GM12878 (cell line): ENCODE results near the gene DUOXA1.
"Not testable (repeated sequence)": the region's sequence is repeated elsewhere in the genome, so short reads cannot be mapped to it uniquely, and the experiment has no call there.

Source experiments
- FOS ChIP-seq: IDR thresholded peaks from 3 replicates; pipeline ENCODE4 v1.6.1; 2011; ENCODE audit warnings: borderline replicate concordance; ENCODE audit not compliant: insufficient read length; ENCODE audit errors: extremely low read depth
- POLR2AphosphoS5 ChIP-seq: IDR thresholded peaks from 2 replicates; pipeline ENCODE4 v1.6.1; 2011; ENCODE audit warnings: mild to moderate bottlenecking, low read length, inconsistent platforms
- TF ChIP-seq, protein P1 (sequence below), 3 experiments: IDR thresholded peaks in 2 of 3; conservative IDR thresholded peaks in 1 of 3; 2 replicates each; pipeline ENCODE4 v1.5.1; 2011; ENCODE audit warnings: low read depth in 3 of 3, low read length in 3 of 3, mild to moderate bottlenecking in 3 of 3, control low read depth in 2 of 3, moderate library complexity in 2 of 3, inconsistent platforms in 1 of 3, mixed read lengths in 1 of 3; ENCODE audit not compliant: control insufficient read depth in 2 of 3, insufficient read depth in 1 of 3; ENCODE audit errors: extremely low read depth in 1 of 3
- TF ChIP-seq, protein P2 (sequence below): fragments of 450-650 bp; IDR thresholded peaks from 2 replicates; pipeline ENCODE4 v1.6.1; 2017; ENCODE audit warnings: mild to moderate bottlenecking, moderate library complexity

DNA sequence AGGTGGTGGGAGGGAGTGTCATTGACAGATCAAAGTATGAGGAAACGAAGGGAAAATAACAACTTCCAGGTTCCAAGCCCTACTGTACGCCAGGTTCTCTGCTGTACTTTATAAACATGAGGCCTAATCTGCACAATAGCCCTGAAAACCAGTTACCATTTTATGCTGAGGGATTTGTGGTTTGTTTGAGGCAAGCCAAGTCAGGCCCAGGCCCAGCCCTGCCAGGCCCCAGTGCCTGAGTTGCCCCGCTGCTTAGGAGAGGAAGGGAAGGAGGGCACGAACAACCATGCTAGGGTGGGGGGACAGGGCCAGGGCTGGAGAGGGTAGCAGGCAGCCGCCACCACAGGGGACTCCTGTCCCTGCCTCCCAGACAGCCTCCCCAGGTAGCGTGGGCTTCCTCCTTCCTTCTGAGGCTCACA lies 59.7 kb downstream of the DUOXA1 start:
- TF ChIP-seq, protein P1, sequence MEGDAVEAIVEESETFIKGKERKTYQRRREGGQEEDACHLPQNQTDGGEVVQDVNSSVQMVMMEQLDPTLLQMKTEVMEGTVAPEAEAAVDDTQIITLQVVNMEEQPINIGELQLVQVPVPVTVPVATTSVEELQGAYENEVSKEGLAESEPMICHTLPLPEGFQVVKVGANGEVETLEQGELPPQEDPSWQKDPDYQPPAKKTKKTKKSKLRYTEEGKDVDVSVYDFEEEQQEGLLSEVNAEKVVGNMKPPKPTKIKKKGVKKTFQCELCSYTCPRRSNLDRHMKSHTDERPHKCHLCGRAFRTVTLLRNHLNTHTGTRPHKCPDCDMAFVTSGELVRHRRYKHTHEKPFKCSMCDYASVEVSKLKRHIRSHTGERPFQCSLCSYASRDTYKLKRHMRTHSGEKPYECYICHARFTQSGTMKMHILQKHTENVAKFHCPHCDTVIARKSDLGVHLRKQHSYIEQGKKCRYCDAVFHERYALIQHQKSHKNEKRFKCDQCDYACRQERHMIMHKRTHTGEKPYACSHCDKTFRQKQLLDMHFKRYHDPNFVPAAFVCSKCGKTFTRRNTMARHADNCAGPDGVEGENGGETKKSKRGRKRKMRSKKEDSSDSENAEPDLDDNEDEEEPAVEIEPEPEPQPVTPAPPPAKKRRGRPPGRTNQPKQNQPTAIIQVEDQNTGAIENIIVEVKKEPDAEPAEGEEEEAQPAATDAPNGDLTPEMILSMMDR (IDR thresholded peaks at IDR 0.05 in 2 of 3, conservative IDR thresholded peaks at IDR 0.05 in 1 of 3; ENCODE audit: control insufficient read depth in 2 of 3, extremely low read depth in 1 of 3, insufficient read depth in 1 of 3, low read depth in 3 of 3, low read length in 3 of 3): not testable (repeated sequence)
- TF ChIP-seq POLR2AphosphoS5, FOS: not testable (repeated sequence)
- TF ChIP-seq, protein P2, sequence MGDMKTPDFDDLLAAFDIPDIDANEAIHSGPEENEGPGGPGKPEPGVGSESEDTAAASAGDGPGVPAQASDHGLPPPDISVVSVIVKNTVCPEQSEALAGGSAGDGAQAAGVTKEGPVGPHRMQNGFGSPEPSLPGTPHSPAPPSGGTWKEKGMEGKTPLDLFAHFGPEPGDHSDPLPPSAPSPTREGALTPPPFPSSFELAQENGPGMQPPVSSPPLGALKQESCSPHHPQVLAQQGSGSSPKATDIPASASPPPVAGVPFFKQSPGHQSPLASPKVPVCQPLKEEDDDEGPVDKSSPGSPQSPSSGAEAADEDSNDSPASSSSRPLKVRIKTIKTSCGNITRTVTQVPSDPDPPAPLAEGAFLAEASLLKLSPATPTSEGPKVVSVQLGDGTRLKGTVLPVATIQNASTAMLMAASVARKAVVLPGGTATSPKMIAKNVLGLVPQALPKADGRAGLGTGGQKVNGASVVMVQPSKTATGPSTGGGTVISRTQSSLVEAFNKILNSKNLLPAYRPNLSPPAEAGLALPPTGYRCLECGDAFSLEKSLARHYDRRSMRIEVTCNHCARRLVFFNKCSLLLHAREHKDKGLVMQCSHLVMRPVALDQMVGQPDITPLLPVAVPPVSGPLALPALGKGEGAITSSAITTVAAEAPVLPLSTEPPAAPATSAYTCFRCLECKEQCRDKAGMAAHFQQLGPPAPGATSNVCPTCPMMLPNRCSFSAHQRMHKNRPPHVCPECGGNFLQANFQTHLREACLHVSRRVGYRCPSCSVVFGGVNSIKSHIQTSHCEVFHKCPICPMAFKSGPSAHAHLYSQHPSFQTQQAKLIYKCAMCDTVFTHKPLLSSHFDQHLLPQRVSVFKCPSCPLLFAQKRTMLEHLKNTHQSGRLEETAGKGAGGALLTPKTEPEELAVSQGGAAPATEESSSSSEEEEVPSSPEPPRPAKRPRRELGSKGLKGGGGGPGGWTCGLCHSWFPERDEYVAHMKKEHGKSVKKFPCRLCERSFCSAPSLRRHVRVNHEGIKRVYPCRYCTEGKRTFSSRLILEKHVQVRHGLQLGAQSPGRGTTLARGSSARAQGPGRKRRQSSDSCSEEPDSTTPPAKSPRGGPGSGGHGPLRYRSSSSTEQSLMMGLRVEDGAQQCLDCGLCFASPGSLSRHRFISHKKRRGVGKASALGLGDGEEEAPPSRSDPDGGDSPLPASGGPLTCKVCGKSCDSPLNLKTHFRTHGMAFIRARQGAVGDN: not testable (repeated sequence)
